HG03571 (cell line): ENCODE results near the gene CHKA.

ENCODE experiments used
- ATAC-seq: cut with Tn5 transposase; IDR thresholded peaks from one replicate; pipeline ENCODE4 v1.9.1; 2021; ENCODE audit not compliant: unreplicated experiment

CHKA gene

DNA sequence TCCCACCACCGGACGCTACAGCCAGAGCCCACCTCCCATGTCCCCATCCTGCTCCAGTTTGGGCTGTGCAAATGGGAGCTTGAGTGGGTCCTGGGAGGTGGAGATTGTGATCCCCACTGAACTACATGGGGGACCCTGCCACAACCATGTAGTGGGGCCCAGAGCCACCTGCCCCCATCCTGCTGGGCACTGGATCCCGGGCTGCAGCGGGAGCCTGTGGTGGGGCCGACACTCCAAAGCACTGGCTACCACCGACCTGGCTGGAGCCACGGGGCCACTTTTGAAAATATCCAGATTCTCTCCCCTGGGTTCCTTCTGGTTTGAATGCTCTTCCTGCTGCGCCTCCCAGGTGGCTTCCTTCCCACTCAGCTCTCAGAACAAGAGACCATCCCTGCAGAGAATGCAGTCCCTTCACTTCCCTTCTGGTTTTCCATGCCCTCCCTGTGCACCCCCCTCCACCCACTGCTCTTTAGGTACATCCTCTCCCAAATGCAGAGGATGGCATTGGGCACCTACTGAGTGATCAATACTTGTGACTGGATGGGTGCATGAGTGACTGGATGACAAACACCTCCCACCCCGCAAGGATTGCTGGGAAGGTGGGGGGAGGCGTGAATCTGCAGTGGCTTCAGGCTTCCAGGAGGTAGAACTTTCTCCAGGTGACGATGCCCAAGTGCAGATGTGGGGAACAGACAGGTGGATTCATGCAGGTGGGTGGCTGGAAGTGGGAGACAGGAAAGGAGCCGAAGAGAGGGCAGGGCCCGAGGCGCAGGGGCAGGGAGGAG lies 116.4 kb downstream of the CHKA start:
- ATAC-seq = no peak

DNA sequence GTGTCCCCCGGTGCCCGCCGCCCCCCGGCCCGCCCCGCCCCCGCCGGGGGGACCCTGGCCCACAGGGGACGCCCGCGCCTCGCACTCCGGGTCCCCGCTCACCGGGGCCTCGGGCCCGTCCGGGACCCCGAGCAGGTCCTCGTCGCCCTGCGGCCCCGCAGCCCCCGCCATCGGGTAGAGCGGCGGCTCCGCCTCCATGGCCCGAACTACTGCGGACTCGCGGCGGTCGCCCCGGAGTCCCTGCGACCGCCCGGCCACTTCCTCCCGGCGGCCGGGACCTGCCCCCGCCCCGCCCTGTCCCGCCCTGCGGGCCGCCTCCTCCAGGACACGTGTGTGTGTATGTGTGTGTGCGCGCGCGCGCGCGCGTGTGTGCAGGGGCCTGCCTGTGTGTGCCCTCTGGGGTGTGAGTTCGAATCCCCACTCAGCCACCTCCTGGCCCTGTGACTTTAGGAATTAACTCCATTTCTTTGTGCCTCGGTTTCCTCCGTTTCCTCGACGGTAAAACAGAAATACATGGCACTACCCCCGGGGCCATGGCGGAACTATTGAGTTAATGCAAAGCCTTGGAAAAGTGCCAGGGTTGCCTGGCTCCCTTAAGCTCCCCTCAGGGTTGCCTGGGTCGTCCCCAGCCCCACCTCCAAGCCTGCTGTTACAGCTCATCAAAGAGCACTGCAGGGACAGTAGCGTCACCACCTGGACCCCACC lies 117.2 kb downstream of the CHKA start, which contains the start of gene UNC93B1:
TSS of gene UNC93B1 (minus strand) at position 252 of the 705 bp plus-strand sequence. CDS start at position 198, 54 bp downstream.
- no peak for ATAC-seq

DNA sequence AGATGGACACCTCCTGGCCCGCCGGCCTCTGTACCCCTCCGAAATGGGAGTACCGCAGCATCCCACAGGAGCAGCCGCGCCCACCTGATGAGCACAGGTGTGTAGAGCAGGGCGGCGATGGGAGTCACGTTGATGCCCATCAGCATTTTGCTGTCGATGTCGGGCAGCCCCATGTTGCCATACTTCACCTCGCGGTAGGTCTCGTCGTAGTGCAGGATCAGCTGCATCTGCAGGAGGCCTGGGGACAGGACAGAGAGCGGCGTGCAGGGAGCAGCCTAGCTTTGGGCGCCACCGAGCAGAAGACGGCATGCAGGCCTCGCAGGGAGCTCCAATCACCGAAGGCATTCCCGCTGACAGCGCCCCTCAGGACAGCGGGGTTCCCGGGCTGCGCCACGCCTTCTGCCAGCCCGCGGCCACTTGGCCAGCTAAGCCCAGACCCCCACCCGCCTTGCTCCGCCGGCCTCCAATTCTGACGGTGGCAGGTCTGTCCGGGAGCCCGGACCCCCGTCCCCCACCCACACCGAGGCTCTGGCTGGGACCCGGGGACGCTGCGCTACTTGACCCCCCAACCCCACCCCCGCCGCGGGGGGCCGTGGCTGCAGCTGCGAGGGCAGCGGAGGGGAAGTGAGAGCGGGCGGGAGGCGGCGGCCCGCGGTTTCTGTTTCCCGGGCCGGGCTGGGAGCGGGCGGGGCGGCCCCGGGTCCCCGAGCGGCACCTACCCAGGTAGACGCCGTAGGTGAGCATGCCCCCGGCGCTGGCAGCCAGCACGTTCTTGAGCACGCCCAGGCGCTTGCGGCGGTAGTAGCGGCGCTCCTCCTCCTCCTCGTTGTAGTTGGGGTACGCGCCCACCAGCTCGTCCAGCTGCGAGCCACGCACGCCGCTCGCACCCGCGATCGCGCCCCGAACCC lies 118.0 kb downstream of the CHKA start:
- ATAC-seq = no peak
